Measurements from ENCODE around the gene ATP9A. TPM values are rescaled to one million over a fixed set of nuclear protein-coding genes. Genes with fewer than 3 reads are reported as not detected.
A peak's percentile ranks its signal among the peaks of the same experiment; 100 is the strongest.
"Not testable (repeated sequence)": the region's sequence is repeated elsewhere in the genome, so short reads cannot be mapped to it uniquely, and the experiment has no call there.

ATP9A gene
- total RNA-seq, 1 donor from 2014 or later: 260 TPM

- no peak for DNase-seq
These were observed 23.4 kb upstream of the ATP9A start for GRCh38 chr20:51791626-51792025.

- DNase-seq: no peak
These were observed 22.1 kb upstream of the ATP9A start for GRCh38 chr20:51790256-51790655.

GRCh38 chr20:51789434-51789833, 21.2 kb upstream of the ATP9A start:
- no peak for DNase-seq

GRCh38 chr20:51788822-51789221, 20.6 kb upstream of the ATP9A start:
- DNase-seq: no peak

GRCh38 chr20:51784299-51784698, 16.1 kb upstream of the ATP9A start:
- DNase-seq: no peak

GRCh38 chr20:51778229-51778759, 10.1 kb upstream of the ATP9A start:
- DNase-seq: not testable (repeated sequence)

GRCh38 chr20:51775241-51775640, 7.1 kb upstream of the ATP9A start:
- DNase-seq: no peak

- DNase-seq: no peak
These were observed 4.0 kb upstream of the ATP9A start for GRCh38 chr20:51772236-51772635.

- DNase-seq: no peak
These were observed 1.9 kb upstream of the ATP9A start for GRCh38 chr20:51769976-51770615.

- no peak for DNase-seq
These were observed 748 bp upstream of the ATP9A start for GRCh38 chr20:51768759-51769517.

- DNase-seq: peak; percentile 80
These were observed 960 bp downstream of the ATP9A start for GRCh38 chr20:51766994-51767866.

- DNase-seq: not testable (repeated sequence)
These were observed 2.8 kb downstream of the ATP9A start for GRCh38 chr20:51765381-51765780.

- DNase-seq: no peak
These were observed 4.1 kb downstream of the ATP9A start for GRCh38 chr20:51763965-51764602.

- DNase-seq: no peak
These were observed 7.2 kb downstream of the ATP9A start for GRCh38 chr20:51760905-51761546.

GRCh38 chr20:51759769-51760510, 8.2 kb downstream of the ATP9A start:
- no peak for DNase-seq

GRCh38 chr20:51758978-51759544, 9.1 kb downstream of the ATP9A start:
- DNase-seq: peak; percentile 22

- DNase-seq: no peak
These were observed 11.0 kb downstream of the ATP9A start for GRCh38 chr20:51757226-51757625.

- no peak for DNase-seq
These were observed 11.5 kb downstream of the ATP9A start for GRCh38 chr20:51756653-51757052.

GRCh38 chr20:51753220-51753619, 15.0 kb downstream of the ATP9A start:
- DNase-seq: not testable (repeated sequence)

GRCh38 chr20:51752343-51752951, 15.7 kb downstream of the ATP9A start:
- no peak for DNase-seq

All from occipital lobe (tissue), 2 donors.